HL-60 (cell line): ENCODE data around the gene DET1.

Source experiments
- DNase-seq, 2 experiments: peaks; one replicate each; pipeline ENCODE4 v3.0.0-alpha.2; 2010 to 2020; ENCODE audit warnings: low read depth in 1 of 2, low spot score in 1 of 2
- H3K27ac ChIP-seq: fragments of 250-450 bp; sonication (Bioruptor Pico); replicated peaks from 2 replicates; pipeline ENCODE4 v1.5.1; 2020; ENCODE audit warnings: mild to moderate bottlenecking, moderate library complexity
- H3K27me3 ChIP-seq: fragments of 250-450 bp; sonication (Bioruptor Pico); 2 replicates; pipeline ENCODE4 v1.5.1; 2021; ENCODE audit warnings: mild to moderate bottlenecking, moderate library complexity; ENCODE audit not compliant: insufficient read depth, poor library complexity, severe bottlenecking
- H3K4me3 ChIP-seq: replicated peaks from 2 replicates; pipeline ENCODE4 v1.5.1; 2011; ENCODE audit warnings: mild to moderate bottlenecking, control low read depth, low read length; ENCODE audit not compliant: insufficient read depth
- GABPA ChIP-seq: IDR thresholded peaks from 2 replicates; pipeline ENCODE4 v1.6.1; 2012; ENCODE audit warnings: low read depth
- POLR2AphosphoS5 ChIP-seq: IDR thresholded peaks from 2 replicates; pipeline ENCODE4 v1.6.1; 2012; ENCODE audit warnings: low read depth
- SPI1 ChIP-seq: IDR thresholded peaks from 2 replicates; pipeline ENCODE4 v1.6.1; 2012; ENCODE audit warnings: low read depth, mild to moderate bottlenecking, borderline replicate concordance
- TF ChIP-seq, protein P1 (sequence below): IDR thresholded peaks from one replicate; pipeline ENCODE4 v1.5.1; 2011; ENCODE audit warnings: low read length, control low read depth, inconsistent platforms; ENCODE audit not compliant: insufficient read depth
- TF ChIP-seq, protein P2 (sequence below): IDR thresholded peaks from 2 replicates; pipeline ENCODE4 v1.6.1; 2012; ENCODE audit warnings: low read depth; ENCODE audit not compliant: insufficient replicate concordance

Gene DET1

DNA sequence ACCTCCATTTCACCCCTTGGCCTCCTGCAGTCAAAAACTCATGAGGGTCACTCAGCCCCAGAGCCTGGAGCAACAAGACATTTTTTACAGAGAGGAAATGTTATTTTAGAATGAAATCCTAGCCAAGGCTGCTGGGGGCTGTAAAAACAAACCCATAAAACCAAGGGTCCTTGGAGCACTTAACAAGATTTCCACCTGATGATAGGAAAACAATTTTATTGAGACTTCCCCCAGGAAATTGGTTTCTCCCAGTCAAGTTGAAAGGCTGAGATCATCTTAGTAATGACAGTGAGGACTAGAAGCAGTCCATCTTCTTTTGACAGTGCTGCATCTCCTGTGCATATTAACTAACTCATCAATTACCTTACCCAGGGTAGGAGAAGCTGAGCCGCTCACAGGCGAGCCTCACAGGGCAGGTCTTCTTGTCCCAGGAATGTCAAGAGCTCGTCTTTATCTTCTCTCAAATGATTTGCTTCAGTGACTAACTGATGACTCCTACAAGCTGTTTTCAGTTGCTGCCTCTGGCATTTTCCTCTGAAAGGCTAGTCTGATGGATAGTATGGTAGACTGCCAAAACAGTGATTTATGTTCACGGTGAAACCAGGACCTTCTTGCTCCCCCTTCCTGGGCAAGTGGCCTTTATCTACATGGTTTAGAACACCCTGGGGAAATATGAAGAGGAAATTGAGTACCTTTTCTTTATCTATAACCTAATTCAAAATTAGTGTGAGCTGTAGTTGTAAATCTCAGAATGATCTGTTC is 40.1 kb upstream of the DET1 start:
- TF ChIP-seq, protein P1, sequence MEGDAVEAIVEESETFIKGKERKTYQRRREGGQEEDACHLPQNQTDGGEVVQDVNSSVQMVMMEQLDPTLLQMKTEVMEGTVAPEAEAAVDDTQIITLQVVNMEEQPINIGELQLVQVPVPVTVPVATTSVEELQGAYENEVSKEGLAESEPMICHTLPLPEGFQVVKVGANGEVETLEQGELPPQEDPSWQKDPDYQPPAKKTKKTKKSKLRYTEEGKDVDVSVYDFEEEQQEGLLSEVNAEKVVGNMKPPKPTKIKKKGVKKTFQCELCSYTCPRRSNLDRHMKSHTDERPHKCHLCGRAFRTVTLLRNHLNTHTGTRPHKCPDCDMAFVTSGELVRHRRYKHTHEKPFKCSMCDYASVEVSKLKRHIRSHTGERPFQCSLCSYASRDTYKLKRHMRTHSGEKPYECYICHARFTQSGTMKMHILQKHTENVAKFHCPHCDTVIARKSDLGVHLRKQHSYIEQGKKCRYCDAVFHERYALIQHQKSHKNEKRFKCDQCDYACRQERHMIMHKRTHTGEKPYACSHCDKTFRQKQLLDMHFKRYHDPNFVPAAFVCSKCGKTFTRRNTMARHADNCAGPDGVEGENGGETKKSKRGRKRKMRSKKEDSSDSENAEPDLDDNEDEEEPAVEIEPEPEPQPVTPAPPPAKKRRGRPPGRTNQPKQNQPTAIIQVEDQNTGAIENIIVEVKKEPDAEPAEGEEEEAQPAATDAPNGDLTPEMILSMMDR: no peak
- TF ChIP-seq POLR2AphosphoS5 (no peak), SPI1 (no peak), GABPA (no peak)
- TF ChIP-seq, protein P2, sequence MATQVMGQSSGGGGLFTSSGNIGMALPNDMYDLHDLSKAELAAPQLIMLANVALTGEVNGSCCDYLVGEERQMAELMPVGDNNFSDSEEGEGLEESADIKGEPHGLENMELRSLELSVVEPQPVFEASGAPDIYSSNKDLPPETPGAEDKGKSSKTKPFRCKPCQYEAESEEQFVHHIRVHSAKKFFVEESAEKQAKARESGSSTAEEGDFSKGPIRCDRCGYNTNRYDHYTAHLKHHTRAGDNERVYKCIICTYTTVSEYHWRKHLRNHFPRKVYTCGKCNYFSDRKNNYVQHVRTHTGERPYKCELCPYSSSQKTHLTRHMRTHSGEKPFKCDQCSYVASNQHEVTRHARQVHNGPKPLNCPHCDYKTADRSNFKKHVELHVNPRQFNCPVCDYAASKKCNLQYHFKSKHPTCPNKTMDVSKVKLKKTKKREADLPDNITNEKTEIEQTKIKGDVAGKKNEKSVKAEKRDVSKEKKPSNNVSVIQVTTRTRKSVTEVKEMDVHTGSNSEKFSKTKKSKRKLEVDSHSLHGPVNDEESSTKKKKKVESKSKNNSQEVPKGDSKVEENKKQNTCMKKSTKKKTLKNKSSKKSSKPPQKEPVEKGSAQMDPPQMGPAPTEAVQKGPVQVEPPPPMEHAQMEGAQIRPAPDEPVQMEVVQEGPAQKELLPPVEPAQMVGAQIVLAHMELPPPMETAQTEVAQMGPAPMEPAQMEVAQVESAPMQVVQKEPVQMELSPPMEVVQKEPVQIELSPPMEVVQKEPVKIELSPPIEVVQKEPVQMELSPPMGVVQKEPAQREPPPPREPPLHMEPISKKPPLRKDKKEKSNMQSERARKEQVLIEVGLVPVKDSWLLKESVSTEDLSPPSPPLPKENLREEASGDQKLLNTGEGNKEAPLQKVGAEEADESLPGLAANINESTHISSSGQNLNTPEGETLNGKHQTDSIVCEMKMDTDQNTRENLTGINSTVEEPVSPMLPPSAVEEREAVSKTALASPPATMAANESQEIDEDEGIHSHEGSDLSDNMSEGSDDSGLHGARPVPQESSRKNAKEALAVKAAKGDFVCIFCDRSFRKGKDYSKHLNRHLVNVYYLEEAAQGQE: no peak
- H3K4me3 ChIP-seq: no peak overlapping the region
- H3K27me3 ChIP-seq: no peaks in the 10 kb centered on the region
- no peak for DNase-seq
- no peak overlapping the region for H3K27ac ChIP-seq

DNA sequence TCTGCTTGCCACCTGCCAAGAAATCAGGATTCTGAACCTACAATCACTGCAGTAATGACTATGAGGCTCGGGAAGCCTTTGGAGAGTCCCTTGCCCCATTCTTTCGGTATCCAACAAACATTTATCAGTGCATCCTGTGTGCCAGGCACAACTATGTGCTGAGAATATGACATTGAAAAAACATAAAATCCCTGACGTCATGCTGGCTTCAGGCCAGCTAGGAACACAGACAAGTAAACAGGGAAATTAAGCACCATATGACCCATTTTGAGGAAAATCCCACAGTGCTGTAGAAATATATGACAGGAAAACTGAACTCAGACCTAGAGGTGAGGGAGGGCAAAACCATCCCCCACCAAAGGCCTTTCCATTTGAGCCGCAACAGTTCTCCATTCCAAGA is 34.1 kb upstream of the DET1 start:
- no peak overlapping the region for H3K4me3 ChIP-seq
- TF ChIP-seq, protein P1: no peak
- TF ChIP-seq, protein P2: no peak
- TF ChIP-seq POLR2AphosphoS5 (no peak), SPI1 (no peak), GABPA (no peak)
- DNase-seq: no peak
- no peaks in the 10 kb centered on the region for H3K27me3 ChIP-seq
- no peak overlapping the region for H3K27ac ChIP-seq

DNA sequence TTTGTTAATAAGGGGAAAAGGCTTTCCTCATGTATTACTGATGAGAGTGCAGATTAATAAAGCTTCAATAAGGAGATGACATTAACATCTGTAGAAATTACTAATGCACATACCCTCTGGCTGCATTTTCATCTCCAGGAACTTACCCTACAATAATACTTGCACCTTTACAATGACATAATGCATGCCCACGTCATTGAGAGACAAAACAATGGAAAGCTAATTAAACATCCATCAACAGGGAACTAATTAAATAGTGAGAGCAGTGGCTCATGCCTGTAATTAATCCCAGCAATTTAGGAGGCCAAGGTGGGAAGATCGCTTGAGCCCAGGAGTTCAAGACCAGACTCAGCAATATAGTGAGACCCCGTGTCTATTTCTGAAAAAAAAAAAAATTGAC is 32.8 kb upstream of the DET1 start:
- DNase-seq: no peak
- H3K27me3 ChIP-seq: no peaks in the 10 kb centered on the region
- H3K4me3 ChIP-seq: no peak overlapping the region
- no peak overlapping the region for H3K27ac ChIP-seq
- TF ChIP-seq SPI1 (no peak), POLR2AphosphoS5 (no peak), GABPA (no peak)
- TF ChIP-seq, protein P1: no peak
- TF ChIP-seq, protein P2: no peak
